Naive B cell (primary cell): Measurements from ENCODE around the gene SEMA6A. TPM values are rescaled to one million over a fixed set of nuclear protein-coding genes. Genes with fewer than 3 reads are reported as not detected.

Experiments used
- ATAC-seq, 2 donors: fragments of 150-1000 bp; cut with Tn5 transposase; 2 replicates each; pipeline ENCODE4 v1.10.0; 2021; ENCODE audit warnings: low read depth in 2 of 2, mild to moderate bottlenecking in 2 of 2, moderate library complexity in 2 of 2
- DNase-seq: peaks from one replicate; pipeline ENCODE4 v3.0.0; 2022
- H3K27ac Mint-ChIP-seq, 6 donors: one replicate each; pipeline ENCODE4 v1.8.0; 2020 to 2022; ENCODE audit warnings: mild to moderate bottlenecking in 6 of 6, mixed read lengths in 6 of 6, moderate library complexity in 5 of 6, inconsistent platforms in 2 of 6
- H3K27me3 Mint-ChIP-seq, 3 donors: one replicate each; pipeline ENCODE4 v1.8.0; 2021 to 2022; ENCODE audit warnings: mixed read lengths in 3 of 3, mild to moderate bottlenecking in 1 of 3
- H3K36me3 Mint-ChIP-seq, 2 donors: one replicate each; pipeline ENCODE4 v1.8.0; 2020 to 2022; ENCODE audit warnings: mixed read lengths in 2 of 2, inconsistent platforms in 1 of 2, mild to moderate bottlenecking in 1 of 2
- H3K4me1 Mint-ChIP-seq, 3 donors: one replicate each; pipeline ENCODE4 v1.8.0; 2020 to 2022; ENCODE audit warnings: mixed read lengths in 3 of 3, inconsistent platforms in 1 of 3, mild to moderate bottlenecking in 1 of 3, moderate library complexity in 1 of 3
- H3K4me3 Mint-ChIP-seq, 8 donors: one replicate each; pipeline ENCODE4 v1.8.0; 2020 to 2022; ENCODE audit warnings: mild to moderate bottlenecking in 8 of 8, mixed read lengths in 8 of 8, moderate library complexity in 8 of 8, inconsistent platforms in 2 of 8
- H3K9me3 Mint-ChIP-seq, 7 donors: one replicate each; pipeline ENCODE4 v1.8.0; 2020 to 2022; ENCODE audit warnings: mixed read lengths in 7 of 7, mild to moderate bottlenecking in 5 of 7, inconsistent platforms in 2 of 7, moderate library complexity in 1 of 7
- polyA plus RNA-seq, 6 donors: library from polyadenylated mRNA; unstranded; fragments of 300-500 nt; fragmentation: Illumina TruSeq; gene quantifications; one replicate each; pipeline ENCODE4 v1.2.3, GENCODE V29; 2021; ENCODE audit warnings: low read depth in 6 of 6

The SEMA6A gene
- polyA plus RNA-seq, 6 donors from 2014 or later, result 0.48 to 1.6 (median 1.1) TPM; not detected in 1

DNA sequence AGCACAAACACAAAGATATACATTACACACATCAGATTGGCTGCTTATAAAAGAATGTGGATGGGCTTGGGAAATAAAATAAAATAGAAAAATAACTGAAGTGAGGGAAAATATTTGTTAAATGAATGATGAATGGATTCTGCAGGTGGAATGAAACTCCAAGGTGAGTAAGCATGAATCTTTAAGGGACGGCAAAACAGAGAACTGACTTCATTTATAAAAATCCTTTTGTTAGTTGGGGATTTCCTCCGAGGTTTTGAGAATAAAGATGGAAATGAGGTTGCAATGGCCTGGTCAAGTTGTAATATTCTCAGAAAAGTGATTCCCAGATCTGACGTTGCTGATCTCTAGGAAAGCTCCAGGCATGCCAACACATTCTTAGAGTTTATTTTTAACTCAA lies 20.9 kb upstream of the SEMA6A start:
- ATAC-seq (no peak), DNase-seq (no peak)
- no peaks in the 10 kb centered on the region for H3K4me1 Mint-ChIP-seq
- H3K27me3 Mint-ChIP-seq, result peaks cover 2 to 4% (median 3%) of the 10 kb centered on the region in 3 donors
- no peaks in the 10 kb centered on the region for H3K36me3 Mint-ChIP-seq
- no peak overlapping the region for H3K27ac Mint-ChIP-seq
- peaks cover 0 to 7% (median 3%) of the 10 kb centered on the region in 7 donors for H3K9me3 Mint-ChIP-seq
- H3K4me3 Mint-ChIP-seq, result no peak overlapping the region

DNA sequence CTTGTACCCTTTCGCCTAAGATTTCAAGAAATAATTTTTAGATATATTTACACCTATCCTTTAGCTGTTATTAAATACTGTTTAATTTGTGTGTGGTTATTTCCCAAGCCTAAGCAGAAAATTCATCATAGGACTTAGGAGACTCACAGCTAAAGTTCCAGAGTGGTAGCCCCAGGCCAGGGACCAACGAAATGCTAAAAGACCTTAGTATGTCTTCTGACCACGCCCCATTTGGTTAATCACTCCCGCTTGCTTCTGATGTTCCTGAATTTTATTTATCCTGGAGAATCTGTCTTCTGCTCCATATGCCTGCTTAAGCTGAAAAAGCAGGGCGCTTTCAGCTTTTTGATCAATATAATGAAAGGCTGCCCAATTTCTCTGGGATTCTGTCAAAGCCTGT lies 18.7 kb upstream of the SEMA6A start:
- Mint-ChIP-seq H3K4me1 (no peaks in the 10 kb centered on the region), H3K27ac (no peak overlapping the region), H3K9me3 (peaks cover 0 to 10% (median 5%) of the 10 kb centered on the region in 7 donors), H3K4me3 (no peak overlapping the region), H3K36me3 (no peaks in the 10 kb centered on the region), H3K27me3 (no peaks in the 10 kb centered on the region)
- ATAC-seq (no peak), DNase-seq (no peak)

DNA sequence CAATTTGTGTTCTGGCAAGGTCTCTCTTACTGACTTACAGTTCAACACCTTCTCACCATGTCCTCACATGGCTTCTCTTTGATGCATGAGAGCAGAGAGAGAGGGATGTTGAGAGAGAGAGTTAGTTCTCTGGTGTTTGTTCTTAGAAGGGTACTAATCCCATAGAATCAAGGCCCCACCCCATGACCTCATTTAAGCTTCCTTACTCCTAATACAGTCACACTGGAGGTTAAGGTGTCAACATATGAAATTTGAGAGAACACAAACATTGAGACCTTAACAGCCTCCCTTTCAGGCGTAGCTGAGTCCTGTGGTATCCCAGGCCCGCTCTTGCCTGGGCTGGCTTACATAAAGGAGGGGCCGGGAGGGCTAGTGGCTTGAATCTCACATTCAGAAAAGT lies 10.6 kb upstream of the SEMA6A start:
- Mint-ChIP-seq H3K27me3 (peaks cover 31 to 42% (median 38%) of the 10 kb centered on the region in 3 donors), H3K4me3 (no peak overlapping the region), H3K36me3 (no peaks in the 10 kb centered on the region), H3K9me3 (peaks cover 0 to 3% (median 0%) of the 10 kb centered on the region in 7 donors), H3K27ac (no peak overlapping the region), H3K4me1 (no peaks in the 10 kb centered on the region)
- ATAC-seq, result no peak
- DNase-seq, result no peak

DNA sequence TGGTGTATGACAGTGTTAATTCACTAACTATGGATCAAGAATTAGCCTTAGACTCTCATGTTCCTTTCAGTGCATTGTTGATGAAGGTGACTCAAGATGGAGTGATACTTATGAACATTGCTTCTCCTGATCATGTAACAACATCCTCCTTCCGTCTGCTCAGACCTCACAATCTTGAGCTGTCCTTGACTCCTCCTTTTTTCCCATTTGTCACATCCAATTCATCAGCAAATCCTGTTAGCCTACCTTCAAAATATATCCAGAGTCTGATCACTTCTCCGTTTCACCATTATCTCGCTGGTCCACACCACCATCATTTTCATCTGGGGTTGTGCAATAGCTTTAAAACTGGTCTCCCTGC lies 9.2 kb upstream of the SEMA6A start:
- H3K9me3 Mint-ChIP-seq, result no peaks in the 10 kb centered on the region
- H3K27me3 Mint-ChIP-seq, result peaks cover 38 to 54% (median 51%) of the 10 kb centered on the region in 3 donors
- no peak for ATAC-seq
- DNase-seq, result no peak
- H3K27ac Mint-ChIP-seq, result no peak overlapping the region
- H3K4me1 Mint-ChIP-seq, result no peaks in the 10 kb centered on the region
- H3K36me3 Mint-ChIP-seq, result peaks cover 3 to 4% of the 10 kb centered on the region in 2 donors
- H3K4me3 Mint-ChIP-seq, result no peak overlapping the region

DNA sequence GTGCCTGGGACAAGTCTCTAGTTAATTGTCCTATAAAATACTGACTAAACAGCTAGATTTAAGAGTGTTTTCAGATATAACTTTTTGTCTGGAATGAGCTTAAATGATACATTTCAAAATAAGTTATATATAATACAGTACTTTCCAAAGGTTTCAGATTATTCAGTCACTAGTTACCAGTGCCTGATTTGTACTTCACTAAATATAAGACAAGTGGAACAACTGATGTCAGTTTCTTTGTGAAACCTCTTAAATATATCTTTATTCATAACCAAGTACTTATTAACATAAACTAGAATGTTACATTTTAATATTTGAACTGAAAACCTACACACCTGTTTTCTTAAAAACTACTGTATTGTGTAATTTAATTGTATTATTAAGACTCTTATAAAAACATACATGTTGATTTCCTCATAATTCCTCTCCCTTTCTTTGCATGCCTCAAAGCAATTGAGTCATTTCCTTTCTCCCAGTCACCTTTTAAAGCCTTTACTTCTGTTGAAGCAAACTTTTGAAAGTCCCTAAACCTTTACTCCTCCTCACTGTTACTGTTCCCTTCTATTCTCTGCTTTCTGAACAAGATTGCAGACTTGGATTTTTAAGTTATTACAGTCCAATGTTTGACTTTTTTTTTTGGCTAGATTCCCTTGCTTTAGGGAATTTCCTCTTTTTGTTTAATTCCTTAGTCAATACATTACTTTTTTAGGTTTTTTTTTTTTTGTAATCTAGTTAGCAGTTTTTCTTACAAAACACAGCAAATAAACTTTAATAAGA lies 8.7 kb upstream of the SEMA6A start:
- no peak for ATAC-seq
- Mint-ChIP-seq H3K36me3 (peaks cover 5 to 9% of the 10 kb centered on the region in 2 donors), H3K9me3 (no peaks in the 10 kb centered on the region), H3K4me1 (no peaks in the 10 kb centered on the region), H3K27me3 (peaks cover 44 to 60% (median 57%) of the 10 kb centered on the region in 3 donors), H3K4me3 (no peak overlapping the region), H3K27ac (no peak overlapping the region)
- DNase-seq, result no peak

DNA sequence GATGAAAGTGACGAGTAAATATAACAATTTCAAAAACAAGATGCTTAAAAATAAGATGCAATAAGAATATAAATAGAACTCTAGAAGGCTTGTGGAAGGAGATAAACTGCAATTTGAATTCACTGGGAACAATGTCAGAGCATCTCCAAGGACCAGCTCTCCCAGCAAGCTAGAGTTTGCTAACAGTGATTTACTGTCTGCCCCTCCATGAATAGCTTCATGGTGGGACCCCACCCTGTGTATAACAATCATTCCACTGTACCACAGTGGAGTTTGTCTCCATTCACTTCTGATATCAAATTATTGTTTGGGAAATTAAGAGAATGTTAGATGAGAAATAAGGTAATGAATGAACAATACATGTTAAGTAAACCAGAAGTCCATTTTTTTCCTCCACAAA lies 7.3 kb upstream of the SEMA6A start:
- Mint-ChIP-seq H3K36me3 (peaks cover 5 to 9% of the 10 kb centered on the region in 2 donors), H3K4me1 (peaks cover 0 to 2% (median 0%) of the 10 kb centered on the region in 3 donors), H3K9me3 (no peaks in the 10 kb centered on the region), H3K27me3 (peaks cover 55 to 60% (median 58%) of the 10 kb centered on the region in 3 donors), H3K27ac (no peak overlapping the region), H3K4me3 (no peak overlapping the region)
- ATAC-seq (no peak), DNase-seq (no peak)

DNA sequence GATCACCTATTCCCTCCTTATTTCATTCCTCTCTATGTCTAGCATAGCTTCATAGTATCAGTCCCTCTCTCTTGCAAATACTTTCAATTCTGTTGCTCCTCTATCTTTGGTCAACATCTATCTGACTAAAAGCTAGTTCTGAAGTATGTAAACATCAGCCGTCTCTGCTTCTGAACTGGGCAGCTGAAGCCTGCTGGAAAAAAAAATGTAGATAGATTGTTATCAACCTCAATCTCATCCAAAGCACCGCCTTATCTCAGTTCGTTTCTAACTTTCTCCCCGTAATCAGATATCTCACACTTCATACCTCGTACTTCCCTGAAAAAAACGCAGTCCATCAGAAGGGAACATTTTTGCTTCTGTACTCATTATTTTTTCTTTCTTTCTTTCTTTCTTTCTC lies 4.5 kb upstream of the SEMA6A start:
- H3K9me3 Mint-ChIP-seq, result no peaks in the 10 kb centered on the region
- peak overlapping the region in 2 of 8 donors; percentile 10 to 21 for H3K4me3 Mint-ChIP-seq
- ATAC-seq, result no peak
- peaks cover 5 to 9% of the 10 kb centered on the region in 2 donors for H3K36me3 Mint-ChIP-seq
- DNase-seq, result no peak
- H3K4me1 Mint-ChIP-seq, result peaks cover 15 to 23% (median 18%) of the 10 kb centered on the region in 3 donors
- H3K27ac Mint-ChIP-seq, result no peak overlapping the region
- H3K27me3 Mint-ChIP-seq, result peaks cover 60 to 68% (median 65%) of the 10 kb centered on the region in 3 donors

DNA sequence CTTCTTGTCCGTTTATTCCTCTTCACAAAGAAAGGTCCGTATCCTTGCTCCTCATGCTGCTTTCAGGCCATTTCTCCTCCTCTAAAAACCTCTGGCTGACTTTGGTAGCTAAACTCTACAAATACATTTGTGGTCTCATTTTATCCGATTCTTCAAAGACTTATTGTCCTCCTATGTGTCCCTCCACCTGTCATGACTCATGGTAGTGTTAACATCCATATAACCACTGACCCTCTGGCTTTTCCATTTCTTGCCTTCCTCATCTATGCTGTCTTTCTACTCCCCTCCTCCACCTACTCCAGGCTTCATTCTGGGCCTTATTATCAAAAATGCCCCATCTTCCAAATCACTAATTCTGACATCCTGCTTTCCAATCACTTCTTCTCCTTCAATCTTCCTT lies 4.1 kb upstream of the SEMA6A start:
- Mint-ChIP-seq H3K36me3 (peaks cover 5 to 9% of the 10 kb centered on the region in 2 donors), H3K4me1 (peaks cover 16 to 25% (median 22%) of the 10 kb centered on the region in 3 donors), H3K9me3 (no peaks in the 10 kb centered on the region), H3K4me3 (peak overlapping the region in 2 of 8 donors; percentile 21 to 25), H3K27me3 (peaks cover 60 to 68% (median 62%) of the 10 kb centered on the region in 3 donors), H3K27ac (no peak overlapping the region)
- DNase-seq (no peak), ATAC-seq (no peak)

DNA sequence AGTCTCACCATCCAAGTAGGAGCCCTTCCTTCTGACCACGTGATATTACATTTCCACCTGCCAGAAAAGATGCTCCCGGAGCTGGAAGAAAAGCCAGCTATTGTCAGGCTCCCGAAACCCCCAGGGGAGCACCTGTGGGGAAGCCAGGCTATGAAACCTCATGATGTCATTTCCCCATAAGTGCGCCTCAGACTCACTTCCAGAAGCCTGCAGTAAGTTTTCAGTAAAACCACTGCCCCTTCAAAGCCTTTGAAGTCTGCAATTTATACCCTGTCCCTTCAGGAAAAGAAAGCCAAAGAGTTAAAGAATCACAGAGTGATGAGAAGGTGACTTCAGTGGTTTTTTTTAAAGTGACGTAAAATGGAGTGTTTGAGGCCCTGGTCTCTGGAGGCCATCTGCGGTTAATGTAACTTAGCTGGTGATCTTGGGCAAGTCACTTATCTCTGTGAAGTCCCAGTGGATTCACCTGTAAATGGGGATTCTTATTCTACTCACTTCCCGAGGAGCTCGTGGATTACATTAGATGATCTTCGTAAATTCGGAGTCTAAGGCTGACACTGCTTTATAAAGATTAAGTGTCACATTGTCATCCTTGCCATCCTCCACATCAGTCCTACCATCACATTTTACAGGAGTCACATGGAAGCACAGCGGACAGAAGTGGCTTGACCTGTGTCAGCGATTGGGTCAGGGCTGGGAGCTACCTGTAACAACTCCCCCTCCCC lies 2.6 kb upstream of the SEMA6A start:
- Mint-ChIP-seq H3K27me3 (peaks cover 65 to 77% (median 70%) of the 10 kb centered on the region in 3 donors), H3K36me3 (peaks cover 5 to 9% of the 10 kb centered on the region in 2 donors), H3K27ac (peak overlapping the region in 1 of 6 donors; percentile 40), H3K4me3 (peak overlapping the region in 4 of 8 donors; percentile 18 to 51 (median 27)), H3K9me3 (no peaks in the 10 kb centered on the region), H3K4me1 (peaks cover 20 to 37% (median 33%) of the 10 kb centered on the region in 3 donors)
- ATAC-seq (peak in 1 of 2 donors; percentile 16), DNase-seq (no peak)

DNA sequence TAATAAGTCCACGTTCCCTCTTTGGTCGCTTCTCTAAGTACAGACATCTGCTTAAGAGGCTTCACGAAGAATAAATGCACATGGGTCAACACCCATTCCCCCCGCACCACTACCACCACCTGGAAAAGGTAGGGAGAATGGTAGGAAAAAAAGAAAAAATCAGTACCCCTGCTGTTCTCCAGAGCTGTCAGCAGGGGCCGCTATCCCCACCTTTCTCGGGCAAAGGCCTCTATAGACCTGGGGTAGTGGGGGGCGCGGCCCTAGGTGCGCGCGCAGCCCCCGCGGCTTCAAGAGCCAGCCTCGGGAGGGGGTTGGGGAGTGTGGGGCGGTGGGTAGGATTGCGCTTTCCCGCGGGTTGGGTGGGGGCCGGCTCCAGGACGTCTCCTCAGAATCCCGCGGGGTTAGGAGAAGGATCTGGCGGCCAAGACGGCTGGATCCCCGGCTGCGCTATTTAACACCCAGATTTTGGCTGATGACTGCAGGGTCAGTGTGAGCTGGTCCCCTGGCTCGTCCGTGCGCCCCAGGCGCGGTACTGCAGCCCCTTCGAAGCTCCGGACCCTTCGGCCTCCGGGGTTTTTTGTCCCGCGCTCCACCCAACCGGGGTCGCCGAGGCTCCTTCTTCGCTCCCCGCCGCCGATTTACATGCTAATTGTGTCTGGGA lies 1.6 kb upstream of the SEMA6A start:
- peak; percentile 59 to 63 for ATAC-seq
- peaks cover 57 to 82% (median 75%) of the 10 kb centered on the region in 3 donors for H3K27me3 Mint-ChIP-seq

DNA sequence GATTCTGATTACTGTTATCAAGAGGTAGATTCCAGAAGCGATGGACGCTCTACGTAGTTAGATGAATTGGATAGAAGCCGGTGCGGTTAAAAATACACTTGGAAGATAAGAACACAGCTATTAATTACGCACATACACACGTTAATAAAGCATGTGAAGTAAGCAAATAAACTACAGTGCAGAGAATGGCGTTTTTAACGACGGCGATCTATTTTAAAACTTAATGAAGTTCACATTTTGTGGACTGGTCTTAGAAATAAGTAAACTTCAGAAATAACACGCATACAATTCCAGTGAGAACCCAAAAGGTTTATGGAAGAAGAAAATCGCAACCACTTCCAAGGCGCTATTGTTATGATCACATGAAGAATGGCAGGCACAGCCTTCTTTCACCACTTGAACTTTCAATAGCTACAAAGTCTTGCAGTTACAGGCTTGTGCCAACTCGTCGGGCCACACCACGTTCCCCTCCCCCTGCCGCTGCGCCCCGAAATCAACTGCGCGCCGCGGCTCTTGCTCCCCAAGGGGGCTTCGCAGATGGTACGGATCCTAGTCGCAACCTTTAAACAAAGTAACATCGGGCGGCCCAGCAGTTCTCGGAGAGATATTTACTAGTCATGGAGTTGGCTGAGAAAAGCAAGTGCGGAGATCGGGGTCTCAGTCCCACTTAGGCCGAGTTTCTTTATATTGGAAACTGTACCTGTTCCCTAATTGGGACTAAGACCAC lies 866 bp upstream of the SEMA6A start:
- Mint-ChIP-seq H3K27ac (no peak overlapping the region), H3K27me3 (peaks cover 52 to 84% (median 75%) of the 10 kb centered on the region in 3 donors), H3K4me1 (peaks cover 20 to 38% (median 33%) of the 10 kb centered on the region in 3 donors), H3K36me3 (peaks cover 5 to 9% of the 10 kb centered on the region in 2 donors), H3K9me3 (no peaks in the 10 kb centered on the region), H3K4me3 (peak overlapping the region; percentile 72 to 97 (median 86))
- DNase-seq (no peak), ATAC-seq (peak in 1 of 2 donors; percentile 6)

More for the DNA sequence above, 1.6 kb upstream of the SEMA6A start:
- H3K27ac Mint-ChIP-seq, result no peak overlapping the region
- H3K4me3 Mint-ChIP-seq, result peak overlapping the region; percentile 72 to 97 (median 86)
- H3K4me1 Mint-ChIP-seq, result peaks cover 20 to 38% (median 33%) of the 10 kb centered on the region in 3 donors
- H3K9me3 Mint-ChIP-seq, result no peaks in the 10 kb centered on the region
- H3K36me3 Mint-ChIP-seq, result peaks cover 5 to 9% of the 10 kb centered on the region in 2 donors
- DNase-seq, result peak; percentile 47

DNA sequence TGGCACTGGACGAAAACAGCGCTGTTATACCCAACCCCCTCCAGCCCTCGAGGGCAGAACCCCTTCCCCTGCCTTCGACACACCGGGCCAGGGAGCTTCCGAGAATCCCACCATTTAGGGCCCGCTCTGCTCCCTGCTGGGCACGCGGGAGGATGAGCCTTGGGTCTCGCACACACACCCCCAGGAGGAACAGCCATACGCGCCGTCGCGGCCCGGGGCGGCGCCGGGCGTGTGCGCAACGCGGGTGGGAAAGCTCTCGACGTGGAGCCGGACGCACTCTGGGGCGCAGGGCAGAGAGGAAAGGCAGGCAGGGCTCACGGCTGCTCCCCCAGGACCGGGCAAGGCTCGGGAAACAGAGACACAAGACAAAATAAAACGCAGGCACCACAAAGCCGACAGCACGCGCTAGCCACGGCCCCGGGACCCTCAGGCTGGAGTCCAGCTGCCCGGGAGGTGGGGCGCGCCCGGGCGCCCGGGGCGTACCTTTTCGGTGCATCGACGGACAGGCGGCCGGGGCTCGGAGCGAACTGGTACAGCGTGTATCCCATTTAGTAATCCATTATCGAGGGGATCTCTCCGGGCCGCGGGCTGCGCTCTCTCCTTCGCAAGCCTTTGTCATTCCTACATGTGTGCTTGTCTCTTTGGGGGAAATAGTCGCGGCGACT lies 789 bp downstream of the SEMA6A start:
- H3K27ac Mint-ChIP-seq, result peak overlapping the region in 2 of 6 donors; percentile 44 to 52

More for the DNA sequence above, 789 bp downstream of the SEMA6A start:
- ATAC-seq, result no peak
- H3K27me3 Mint-ChIP-seq, result peaks cover 59 to 85% (median 76%) of the 10 kb centered on the region in 3 donors
- H3K9me3 Mint-ChIP-seq, result peaks cover 0 to 1% (median 0%) of the 10 kb centered on the region in 7 donors
- peak overlapping the region; percentile 79 to 97 (median 89) for H3K4me3 Mint-ChIP-seq
- peaks cover 1 to 4% of the 10 kb centered on the region in 2 donors for H3K36me3 Mint-ChIP-seq
- peaks cover 20 to 38% (median 33%) of the 10 kb centered on the region in 3 donors for H3K4me1 Mint-ChIP-seq
- no peak for DNase-seq
